ENCODE results near the gene EIF3L.

The EIF3L gene

GRCh38 chr22:37930270-37930951, 81.2 kb downstream of the EIF3L start:
- no peak for DNase-seq

GRCh38 chr22:37930952-37931440, 81.8 kb downstream of the EIF3L start:
- DNase-seq, result no peak

GRCh38 chr22:37931893-37932389, 82.7 kb downstream of the EIF3L start:
- no peak for DNase-seq

- DNase-seq, result no peak
Measured at GRCh38 chr22:37932401-37932800, 83.2 kb downstream of the EIF3L start.

GRCh38 chr22:37932821-37933578, 83.8 kb downstream of the EIF3L start:
- no peak for DNase-seq

- DNase-seq, result peak; percentile 47
Measured at GRCh38 chr22:37933711-37934376, 84.6 kb downstream of the EIF3L start.
